Measurements from ENCODE around the gene ARHGAP8. TPM values are rescaled to one million over a fixed set of nuclear protein-coding genes. Genes with fewer than 3 reads are reported as not detected.

ARHGAP8 gene
- total RNA-seq, 4 donors from 2014 or later: 14.9 to 38.8 (median 18.3) TPM

- Histone ChIP-seq H3K4me3 (no peak overlapping the region), H3K27me3 (no peaks in the 10 kb centered on the region), H3K36me3 (no peaks in the 10 kb centered on the region), H3K9me3 (peaks cover 0 to 2% (median 0%) of the 10 kb centered on the region in 4 donors), H3K4me1 (no peaks in the 10 kb centered on the region), H3K27ac (no peak overlapping the region)
- TF ChIP-seq POLR2A (IDR thresholded peaks at IDR 0.05) (no peak), CTCF (IDR thresholded peaks at IDR 0.05) (no peak)
- no peak for DNase-seq
Measured at GRCh38 chr22:44881624-44882023, 129.2 kb downstream of the ARHGAP8 start.

GRCh38 chr22:44882226-44882905 lies 130.0 kb downstream of the ARHGAP8 start:
- Histone ChIP-seq H3K4me3 (no peak overlapping the region), H3K4me1 (no peaks in the 10 kb centered on the region), H3K27me3 (no peaks in the 10 kb centered on the region), H3K9me3 (no peaks in the 10 kb centered on the region), H3K36me3 (no peaks in the 10 kb centered on the region), H3K27ac (no peak overlapping the region)
- TF ChIP-seq POLR2A (IDR thresholded peaks at IDR 0.05) (no peak), CTCF (IDR thresholded peaks at IDR 0.05) (no peak)
- no peak for DNase-seq

GRCh38 chr22:44883011-44883421 lies 130.6 kb downstream of the ARHGAP8 start:
- DNase-seq: no peak

GRCh38 chr22:44884562-44884961 lies 132.2 kb downstream of the ARHGAP8 start:
- TF ChIP-seq CTCF (IDR thresholded peaks at IDR 0.05) (no peak), POLR2A (IDR thresholded peaks at IDR 0.05) (no peak)
- no peak for DNase-seq
- no peaks in the 10 kb centered on the region for H3K36me3 ChIP-seq
- no peaks in the 10 kb centered on the region for H3K4me1 ChIP-seq
- H3K27ac ChIP-seq: no peak overlapping the region
- H3K4me3 ChIP-seq: no peak overlapping the region
- H3K9me3 ChIP-seq: no peaks in the 10 kb centered on the region
- no peaks in the 10 kb centered on the region for H3K27me3 ChIP-seq

More at GRCh38 chr22:44883011-44883421, 130.6 kb downstream of the ARHGAP8 start:
- Histone ChIP-seq H3K4me1 (no peaks in the 10 kb centered on the region), H3K27ac (no peak overlapping the region), H3K9me3 (no peaks in the 10 kb centered on the region), H3K4me3 (no peak overlapping the region), H3K27me3 (no peaks in the 10 kb centered on the region), H3K36me3 (no peaks in the 10 kb centered on the region)
- TF ChIP-seq CTCF (IDR thresholded peaks at IDR 0.05): no peak
- no peak for TF ChIP-seq POLR2A (IDR thresholded peaks at IDR 0.05)

- no peak overlapping the region for H3K27ac ChIP-seq
- no peak for TF ChIP-seq CTCF (IDR thresholded peaks at IDR 0.05)
- no peak for TF ChIP-seq POLR2A (IDR thresholded peaks at IDR 0.05)
Measured at GRCh38 chr22:44884968-44885805, 132.8 kb downstream of the ARHGAP8 start.

More at GRCh38 chr22:44884968-44885805, 132.8 kb downstream of the ARHGAP8 start:
- Histone ChIP-seq H3K9me3 (no peaks in the 10 kb centered on the region), H3K36me3 (no peaks in the 10 kb centered on the region), H3K4me3 (no peak overlapping the region), H3K27me3 (no peaks in the 10 kb centered on the region), H3K4me1 (no peaks in the 10 kb centered on the region)
- no peak for DNase-seq
